ENCODE data around the gene SLC35F6. TPM values are rescaled to one million over a fixed set of nuclear protein-coding genes. Genes with fewer than 3 reads are reported as not detected.

The SLC35F6 gene
- polyA plus RNA-seq, 1 experiment, result 31.4 TPM

DNA sequence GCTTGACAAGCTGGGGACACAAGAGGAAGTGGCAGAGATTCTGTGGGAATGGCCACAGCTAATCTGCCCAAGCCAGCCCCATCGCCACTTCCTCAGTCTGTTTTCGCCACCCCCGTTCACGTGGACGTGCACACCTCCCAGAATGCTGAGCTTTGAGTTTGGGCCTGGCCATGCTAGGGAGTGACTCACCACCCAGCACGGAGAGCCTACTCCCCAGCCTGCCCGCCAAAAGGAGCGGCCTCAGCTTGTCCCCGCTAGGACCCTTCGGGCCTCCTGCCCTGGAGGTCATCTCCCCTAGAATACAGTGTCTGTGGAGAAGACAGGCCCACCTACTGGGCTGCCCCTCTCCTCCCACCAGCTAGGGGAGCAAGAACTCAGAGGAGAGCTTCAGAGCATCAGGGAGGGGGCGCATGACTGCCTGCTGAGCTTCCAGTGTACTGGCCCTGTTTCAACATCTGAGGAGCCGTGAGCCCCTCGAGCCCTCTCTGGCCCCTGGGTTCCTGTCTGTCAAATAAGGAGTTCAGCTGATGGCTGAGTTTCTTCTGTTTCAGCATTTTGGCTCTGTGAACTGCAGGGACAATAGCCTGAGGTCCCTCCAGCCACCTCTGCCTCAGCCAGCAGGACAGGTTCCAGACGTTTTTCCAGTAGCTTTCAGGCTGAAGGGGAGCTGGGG is 5.1 kb downstream of the SLC35F6 start:
- no peaks in the 10 kb centered on the region for H3K27me3 ChIP-seq (ENCODE audit: control insufficient read depth, insufficient read depth, low read length)
- TF ChIP-seq, protein P1, sequence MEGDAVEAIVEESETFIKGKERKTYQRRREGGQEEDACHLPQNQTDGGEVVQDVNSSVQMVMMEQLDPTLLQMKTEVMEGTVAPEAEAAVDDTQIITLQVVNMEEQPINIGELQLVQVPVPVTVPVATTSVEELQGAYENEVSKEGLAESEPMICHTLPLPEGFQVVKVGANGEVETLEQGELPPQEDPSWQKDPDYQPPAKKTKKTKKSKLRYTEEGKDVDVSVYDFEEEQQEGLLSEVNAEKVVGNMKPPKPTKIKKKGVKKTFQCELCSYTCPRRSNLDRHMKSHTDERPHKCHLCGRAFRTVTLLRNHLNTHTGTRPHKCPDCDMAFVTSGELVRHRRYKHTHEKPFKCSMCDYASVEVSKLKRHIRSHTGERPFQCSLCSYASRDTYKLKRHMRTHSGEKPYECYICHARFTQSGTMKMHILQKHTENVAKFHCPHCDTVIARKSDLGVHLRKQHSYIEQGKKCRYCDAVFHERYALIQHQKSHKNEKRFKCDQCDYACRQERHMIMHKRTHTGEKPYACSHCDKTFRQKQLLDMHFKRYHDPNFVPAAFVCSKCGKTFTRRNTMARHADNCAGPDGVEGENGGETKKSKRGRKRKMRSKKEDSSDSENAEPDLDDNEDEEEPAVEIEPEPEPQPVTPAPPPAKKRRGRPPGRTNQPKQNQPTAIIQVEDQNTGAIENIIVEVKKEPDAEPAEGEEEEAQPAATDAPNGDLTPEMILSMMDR (IDR thresholded peaks at IDR 0.05; ENCODE audit: low read depth, low read length), result no peak
- ChIA-PET POLR2A (interaction anchor here (0.5 to 0.6 kb wide), 2 partner anchors 14 to 15 kb away, joined by 4 read pairs; no protein-coding TSS in a partner anchor), CTCF (interaction anchor here (0.6 to 1.3 kb wide), 2 partner anchors 117 to 163 kb away, joined by 3 to 6 read pairs; no protein-coding TSS in a partner anchor)
- no peaks in the 10 kb centered on the region; the same call in 1 of the 2 replicates for H3K9me3 ChIP-seq (ENCODE audit: control insufficient read depth, insufficient read depth, low read length)
- H3K27ac ChIP-seq (ENCODE audit: low read depth, low read length), result no peak overlapping the region
- DNase-seq (ENCODE audit: low read depth, low spot score), result no peak
- no peak overlapping the region for H3K4me3 ChIP-seq (ENCODE audit: low read depth, low read length)

DNA sequence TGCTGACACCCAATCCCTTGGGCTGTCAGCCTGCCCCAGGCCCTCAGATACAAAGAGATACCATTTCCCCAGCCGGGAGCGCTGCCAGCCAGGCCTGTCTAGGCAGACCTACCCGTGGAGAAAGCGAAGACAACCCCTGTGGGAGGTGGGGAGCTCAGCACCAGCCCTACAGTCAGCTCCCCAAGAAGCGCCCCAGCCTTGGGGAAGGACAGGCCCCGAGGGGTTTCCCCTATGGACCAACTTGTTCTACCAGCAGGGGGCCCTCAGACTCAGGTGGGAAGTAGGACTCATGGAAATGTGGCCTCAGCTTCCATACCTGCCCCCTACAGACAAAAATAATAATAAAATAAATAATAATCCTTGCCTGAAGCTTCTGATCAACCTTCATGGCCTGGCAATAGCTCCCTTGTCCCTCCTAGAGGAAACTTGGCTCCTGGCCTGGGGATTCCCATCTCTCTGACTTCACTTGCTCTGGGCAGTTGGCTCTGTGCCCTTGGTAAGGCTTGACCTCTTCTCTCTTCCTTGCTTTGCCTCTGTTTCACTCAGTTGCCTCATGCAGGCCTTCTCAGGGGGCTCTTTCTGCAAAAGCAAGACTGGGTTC is 7.0 kb downstream of the SLC35F6 start:
- POLR2A ChIA-PET, result interaction anchor here (0.5 to 0.6 kb wide), 2 partner anchors 9 to 444 kb away, joined by 3 to 8 read pairs; no protein-coding TSS in a partner anchor
- TF ChIP-seq, protein P1 (IDR thresholded peaks at IDR 0.05; ENCODE audit: low read depth, low read length), result peak; percentile 50
- Histone ChIP-seq H3K9me3 (ENCODE audit: control insufficient read depth, insufficient read depth, low read length) (no peaks in the 10 kb centered on the region), H3K27ac (ENCODE audit: low read depth, low read length) (peak overlapping the region; percentile 52), H3K4me3 (ENCODE audit: low read depth, low read length) (no peak overlapping the region), H3K27me3 (ENCODE audit: control insufficient read depth, insufficient read depth, low read length) (no peaks in the 10 kb centered on the region)
- CTCF ChIA-PET, result interaction anchor here (0.5 to 1.1 kb wide), 5 partner anchors 9 to 411 kb away, joined by 3 to 4 read pairs (median 3); partner anchors contain the start of gene CENPA
- DNase-seq (ENCODE audit: low read depth, low spot score), result peak; percentile 61

DNA sequence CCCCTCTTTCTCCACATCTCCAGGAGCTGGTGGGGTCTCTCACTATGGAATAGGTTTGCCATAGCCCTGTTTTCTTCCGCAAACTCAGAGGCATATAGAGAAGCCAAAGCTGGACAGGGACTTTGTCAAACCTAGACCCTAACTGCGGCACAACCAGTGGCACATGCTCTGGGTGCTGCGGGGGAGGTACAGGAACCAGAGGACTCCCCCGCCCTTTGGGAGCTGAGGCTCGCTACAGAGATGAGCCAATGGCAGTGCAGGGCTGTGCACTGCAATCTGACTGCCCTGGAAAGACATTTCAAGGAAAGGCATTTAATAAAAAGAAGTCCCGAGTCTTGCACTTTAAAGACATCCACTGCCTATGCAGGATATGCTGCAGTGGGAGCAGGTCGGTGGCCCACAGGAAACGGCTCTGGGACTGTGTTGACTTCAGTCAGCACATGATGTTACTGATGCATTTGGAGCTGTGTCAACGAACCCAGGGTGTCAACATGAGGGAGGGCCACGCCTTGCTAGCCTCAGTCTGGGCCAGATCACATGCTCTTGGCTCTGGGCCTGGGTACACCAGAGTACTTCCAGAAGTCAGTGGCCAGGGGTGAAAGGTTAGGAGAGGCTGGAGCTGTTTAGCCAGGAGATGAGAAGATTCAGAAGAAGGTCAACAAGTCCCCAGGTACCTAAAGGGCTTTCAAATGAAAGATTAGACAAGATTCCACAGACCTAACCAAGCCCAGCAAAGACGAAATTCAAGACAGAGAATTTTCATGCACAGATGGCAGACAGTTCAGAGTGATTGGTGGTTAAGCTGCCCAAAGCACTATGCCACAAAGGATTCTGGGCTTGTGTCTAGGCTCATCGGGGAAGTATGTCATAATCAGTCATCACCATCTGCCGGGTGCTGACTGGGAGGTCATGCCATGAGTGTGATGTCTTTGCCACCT is 8.2 kb downstream of the SLC35F6 start:
- Histone ChIP-seq H3K4me3 (ENCODE audit: low read depth, low read length) (no peak overlapping the region), H3K27me3 (ENCODE audit: control insufficient read depth, insufficient read depth, low read length) (no peaks in the 10 kb centered on the region), H3K27ac (ENCODE audit: low read depth, low read length) (peak overlapping the region; percentile 39), H3K9me3 (ENCODE audit: control insufficient read depth, insufficient read depth, low read length) (no peaks in the 10 kb centered on the region)
- CTCF ChIA-PET, result no interaction called here
- POLR2A ChIA-PET, result interaction anchor here (0.6 to 0.7 kb wide), 2 partner anchors 14 to 550 kb away, joined by 3 read pairs; no protein-coding TSS in a partner anchor
- TF ChIP-seq, protein P1 (IDR thresholded peaks at IDR 0.05; ENCODE audit: low read depth, low read length), result no peak
- DNase-seq (ENCODE audit: low read depth, low spot score), result no peak

DNA sequence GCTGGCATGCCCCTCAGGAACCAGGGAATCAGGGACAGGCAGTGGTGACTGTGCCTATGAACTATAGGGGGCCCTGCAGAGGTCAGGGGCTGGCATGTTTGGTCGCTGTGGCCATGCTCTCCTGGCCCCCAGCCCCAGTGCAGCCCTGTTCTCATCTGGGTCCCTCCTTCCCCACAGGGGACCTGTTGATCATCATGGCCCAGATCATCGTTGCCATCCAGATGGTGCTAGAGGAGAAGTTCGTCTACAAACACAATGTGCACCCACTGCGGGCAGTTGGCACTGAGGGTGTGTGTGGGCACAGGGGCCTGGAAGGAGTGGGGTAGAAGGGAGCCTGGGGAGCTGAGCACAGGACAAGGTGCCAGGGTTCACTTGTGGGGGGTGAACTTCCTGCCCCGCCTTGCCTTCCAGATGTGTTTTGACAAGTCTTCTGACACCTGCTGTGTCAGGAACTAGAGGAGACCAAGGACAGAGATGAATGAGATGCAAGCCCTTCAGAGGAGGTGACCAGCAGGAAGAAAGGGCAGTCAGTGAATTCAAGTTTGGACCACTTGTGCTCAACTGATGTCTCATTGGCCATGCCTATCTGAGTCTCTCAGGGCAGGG is 12.2 kb downstream of the SLC35F6 start:
- no peaks in the 10 kb centered on the region for H3K9me3 ChIP-seq (ENCODE audit: control insufficient read depth, insufficient read depth, low read length)
- no peaks in the 10 kb centered on the region for H3K27me3 ChIP-seq (ENCODE audit: control insufficient read depth, insufficient read depth, low read length)
- no peak overlapping the region for H3K27ac ChIP-seq (ENCODE audit: low read depth, low read length)
- H3K4me3 ChIP-seq (ENCODE audit: low read depth, low read length), result no peak overlapping the region
- DNase-seq (ENCODE audit: low read depth, low spot score), result no peak
- CTCF ChIA-PET, result no interaction called here
- TF ChIP-seq, protein P1 (IDR thresholded peaks at IDR 0.05; ENCODE audit: low read depth, low read length), result no peak
- POLR2A ChIA-PET, result no interaction called here

Data from AG04450 (cell line).